Omental fat pad (tissue), 4 donors: ENCODE measurements around the gene SORCS1. TPM values are rescaled to one million over a fixed set of nuclear protein-coding genes. Genes with fewer than 3 reads are reported as not detected.
"Not testable (repeated sequence)": the region's sequence is repeated elsewhere in the genome, so short reads cannot be mapped to it uniquely, and the experiment has no call there.

ENCODE experiments used
- ATAC-seq: fragments of 150-250 bp; one replicate; pipeline ENCODE4 v1.9.1; 2016; ENCODE audit warnings: mild to moderate bottlenecking, moderate library complexity; ENCODE audit not compliant: low FRiP score
- DNase-seq: peaks from one replicate; pipeline ENCODE4 v3.0.0-alpha.2; 2019; ENCODE audit warnings: low spot score
- CTCF ChIP-seq, 3 donors: fragments of 450-650 bp; IDR thresholded peaks; one replicate each; pipeline ENCODE4 v1.5.1; 2016 to 2017; ENCODE audit warnings: antibody characterized with exemption in 3 of 3, mild to moderate bottlenecking in 3 of 3, moderate library complexity in 2 of 3
- total RNA-seq, 4 donors: library from RNA; depleted of rRNA; stranded (reverse); fragments of >200 nt; gene quantifications; one replicate each; pipeline ENCODE4 v1.1.0, GENCODE V29; 2016

Gene SORCS1
- total RNA-seq, 4 donors from 2014 or later = 0.09 to 1.3 (median 0.37) TPM

DNA sequence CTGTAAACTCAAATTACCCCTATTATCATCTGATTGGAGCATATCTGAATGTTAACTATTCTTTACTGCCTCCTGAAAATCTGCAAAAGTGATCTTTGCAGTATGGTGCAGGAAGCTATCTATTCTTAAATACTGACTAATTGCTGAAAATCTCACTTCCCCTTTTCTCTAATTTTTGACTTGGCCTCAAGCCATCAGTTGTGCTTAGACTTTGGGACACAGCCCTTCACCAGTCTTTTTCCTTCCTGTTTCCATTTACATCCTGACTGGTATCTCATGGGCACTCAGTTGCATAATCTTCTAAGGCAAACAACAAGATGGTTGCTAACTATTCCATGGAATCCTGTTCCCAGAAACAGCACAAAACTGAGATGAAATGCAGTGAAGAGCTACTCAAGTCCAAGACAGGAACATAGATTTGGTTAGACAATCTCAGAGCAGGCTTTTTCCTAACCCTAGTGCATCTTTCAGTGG, 228.5 kb downstream of the SORCS1 start:
- ATAC-seq (no peak), DNase-seq (no peak)
- TF ChIP-seq CTCF (IDR thresholded peaks at IDR 0.05) = no peak

GRCh38 chr10:106931853-106932249, 232.7 kb downstream of the SORCS1 start:
- DNase-seq = no peak
- no peak for ATAC-seq
- TF ChIP-seq CTCF (IDR thresholded peaks at IDR 0.05) = no peak

- no peak for TF ChIP-seq CTCF (IDR thresholded peaks at IDR 0.05)
- ATAC-seq = no peak
These were observed 233.2 kb downstream of the SORCS1 start for GRCh38 chr10:106931159-106931852.

DNA sequence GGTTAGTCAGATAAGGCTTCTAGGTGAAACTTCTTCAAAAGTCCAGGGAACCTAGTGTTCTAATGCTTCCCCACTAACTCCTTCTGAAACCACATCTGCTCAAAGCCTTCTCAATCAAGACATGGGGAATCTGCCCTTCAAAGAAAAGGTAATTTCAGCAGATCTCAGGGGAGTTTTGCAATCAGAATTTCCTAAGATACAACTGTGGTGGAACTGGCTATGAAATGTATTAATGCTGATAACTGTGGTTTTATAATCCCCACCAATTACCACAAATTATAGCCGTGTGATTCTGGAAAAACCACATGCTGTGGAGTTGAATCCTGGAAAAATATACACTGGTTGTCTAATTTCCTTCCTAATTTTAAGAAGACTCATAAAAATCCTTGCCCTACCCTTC, 233.8 kb downstream of the SORCS1 start:
- DNase-seq = no peak
- no peak for TF ChIP-seq CTCF (IDR thresholded peaks at IDR 0.05)
- ATAC-seq = no peak

More at GRCh38 chr10:106931159-106931852, 233.2 kb downstream of the SORCS1 start:
- no peak for DNase-seq

DNA sequence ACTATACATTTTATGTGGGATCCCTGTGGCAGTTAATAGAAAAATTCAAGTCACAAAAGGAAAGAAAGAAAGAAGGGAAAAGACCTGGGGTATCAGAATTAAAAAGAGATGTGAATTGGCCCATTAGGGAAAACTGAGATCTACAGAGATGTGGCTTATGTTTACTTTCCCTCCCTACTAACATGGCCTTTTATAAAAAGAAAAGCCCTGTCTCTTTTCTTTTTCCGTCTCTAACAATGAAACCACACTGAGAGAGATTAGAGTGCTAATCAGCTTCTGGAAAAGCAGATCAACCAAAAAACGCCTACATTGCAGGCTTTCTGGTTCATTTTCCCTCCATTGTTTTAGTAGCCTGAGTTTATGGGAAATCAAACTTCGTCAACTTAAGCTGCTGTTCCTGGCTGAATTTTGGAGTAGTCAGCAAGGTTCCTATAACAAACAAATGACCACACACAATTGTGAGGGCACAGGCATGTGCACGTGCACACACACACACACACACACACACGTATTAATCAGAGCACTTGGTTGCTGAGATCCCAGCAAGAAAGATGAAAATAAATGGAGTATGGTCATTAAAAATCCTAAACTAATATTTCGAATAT, 235.1 kb downstream of the SORCS1 start:
- no peak for DNase-seq
- no peak for TF ChIP-seq CTCF (IDR thresholded peaks at IDR 0.05)
- no peak for ATAC-seq

DNA sequence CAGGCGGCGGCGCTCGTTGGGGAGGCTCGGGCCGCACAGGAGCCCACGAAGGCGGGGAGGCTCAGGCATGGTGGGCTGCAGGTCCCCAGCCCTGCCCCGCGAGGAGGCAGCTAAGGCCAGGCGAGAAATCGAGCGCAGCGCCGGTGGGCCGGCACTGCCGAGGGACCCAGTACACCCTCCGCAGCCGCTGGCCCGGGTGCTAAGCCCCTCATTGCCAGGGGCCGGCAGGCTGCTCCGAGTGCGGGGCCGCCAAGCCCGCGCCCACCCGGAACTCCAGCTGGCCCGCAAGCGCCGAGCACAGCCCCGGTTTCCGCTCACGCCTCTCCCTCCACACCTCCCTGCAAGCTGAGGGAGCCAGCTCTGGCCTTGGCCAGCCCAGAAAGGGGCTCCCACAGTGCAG, 236.4 kb downstream of the SORCS1 start:
- not testable (repeated sequence) for ATAC-seq

GRCh38 chr10:106925191-106925590, 239.3 kb downstream of the SORCS1 start:
- TF ChIP-seq CTCF (IDR thresholded peaks at IDR 0.05) = no peak
- DNase-seq (no peak), ATAC-seq (no peak)

More for the DNA sequence above, 236.4 kb downstream of the SORCS1 start:
- not testable (repeated sequence) for DNase-seq
